ENCODE data around the gene CABCOCO1. TPM values are rescaled to one million over a fixed set of nuclear protein-coding genes. Genes with fewer than 3 reads are reported as not detected.

CABCOCO1 gene
- total and polyA plus RNA-seq, 4 donors, result 3.8 to 15.4 (median 10.1) TPM

DNA sequence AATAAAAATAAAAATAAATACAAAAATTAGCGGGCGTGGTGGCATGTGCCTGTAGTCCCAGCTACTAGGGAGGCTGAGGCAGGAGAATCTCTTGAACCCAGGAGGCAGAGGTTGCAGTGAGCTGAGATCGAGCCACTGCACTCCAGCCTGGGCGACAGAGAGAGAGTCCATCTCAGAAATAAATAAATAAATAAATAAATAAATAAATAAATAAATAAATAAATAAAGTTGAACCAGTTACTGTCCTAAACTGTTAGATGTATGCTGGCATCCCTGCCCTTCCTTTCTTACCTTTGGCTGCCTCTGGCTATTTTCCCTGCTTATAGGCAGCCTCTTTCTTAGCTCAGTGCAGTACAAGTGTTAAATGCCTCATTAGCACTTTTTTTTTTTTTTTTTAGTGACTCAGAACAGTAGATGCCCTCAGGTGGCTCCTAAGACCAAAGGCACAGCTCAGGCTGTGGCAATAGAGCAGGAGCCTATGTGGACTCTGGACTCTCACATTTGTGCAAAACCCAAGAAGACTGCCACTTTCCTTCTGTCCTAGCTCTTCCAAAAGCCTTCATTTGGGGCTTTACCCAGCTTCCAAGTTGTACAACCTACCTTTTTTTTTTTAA is 30.6 kb upstream of the CABCOCO1 start:
- no peak for ATAC-seq (ENCODE audit: insufficient read depth, low FRiP score)
- WGBS, 2 donors, result 92 to 95% methylated on average over 4 of the region's 4 CpGs
- no peak for DNase-seq

DNA sequence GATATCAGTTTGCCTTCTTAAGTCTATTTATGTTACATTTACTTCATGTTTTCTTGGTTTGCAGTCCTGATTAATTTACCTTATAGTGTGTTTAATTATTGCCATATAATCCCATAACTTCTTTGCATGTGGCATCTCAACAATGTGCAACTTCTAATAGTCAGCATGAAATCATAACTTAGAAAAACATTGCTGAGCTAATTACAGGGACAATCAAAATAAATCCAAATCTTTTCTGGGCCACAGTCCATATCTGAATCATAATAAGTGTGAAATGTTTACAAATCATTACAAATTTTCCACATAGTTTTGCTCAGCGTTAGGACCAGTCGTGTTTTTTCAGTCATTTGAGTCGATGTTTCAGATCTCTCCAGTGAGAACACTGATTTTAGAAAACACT is 29.1 kb upstream of the CABCOCO1 start:
- H3K4me1 ChIP-seq (ENCODE audit: control insufficient read depth in 5 of 5, insufficient read depth in 5 of 5, low read length in 5 of 5), result peaks cover 0 to 16% (median 6%) of the 10 kb centered on the region in 5 donors
- no peaks in the 10 kb centered on the region for H3K36me3 ChIP-seq (ENCODE audit: control insufficient read depth in 4 of 4, insufficient read depth in 4 of 4, low read length in 4 of 4)
- DNase-seq, result peak in 2 of 3 donors; percentile 46 to 54
- TF ChIP-seq CTCF (IDR thresholded peaks at IDR 0.05; ENCODE audit: control extremely low read depth, extremely low read depth), result no peak
- no peaks in the 10 kb centered on the region for H3K9me3 ChIP-seq (ENCODE audit: control insufficient read depth in 4 of 4, insufficient read depth in 3 of 4, low read length in 3 of 4)
- H3K27ac ChIP-seq (ENCODE audit: low read depth in 1 of 2, low read length in 1 of 2), result no peak overlapping the region
- 39 to 79% methylated on average over 3 of the region's 3 CpGs for WGBS, 2 donors
- no peaks in the 10 kb centered on the region for H3K27me3 ChIP-seq (ENCODE audit: control insufficient read depth in 3 of 3, insufficient read depth in 3 of 3, low read length in 2 of 3)
- H3K4me3 ChIP-seq, result no peak overlapping the region
- H3K9ac ChIP-seq (ENCODE audit: insufficient read depth in 1 of 2, low read length in 2 of 2), result no peak overlapping the region
- no peak for ATAC-seq (ENCODE audit: insufficient read depth, low FRiP score)

More for the DNA sequence above, 30.6 kb upstream of the CABCOCO1 start:
- Histone ChIP-seq H3K9me3 (ENCODE audit: control insufficient read depth in 4 of 4, insufficient read depth in 3 of 4, low read length in 3 of 4) (no peaks in the 10 kb centered on the region), H3K36me3 (ENCODE audit: control insufficient read depth in 4 of 4, insufficient read depth in 4 of 4, low read length in 4 of 4) (no peaks in the 10 kb centered on the region), H3K27me3 (ENCODE audit: control insufficient read depth in 3 of 3, insufficient read depth in 3 of 3, low read length in 2 of 3) (no peaks in the 10 kb centered on the region), H3K4me3 (no peak overlapping the region), H3K4me1 (ENCODE audit: control insufficient read depth in 5 of 5, insufficient read depth in 5 of 5, low read length in 5 of 5) (peaks cover 0 to 16% (median 10%) of the 10 kb centered on the region in 5 donors), H3K27ac (ENCODE audit: low read depth in 1 of 2, low read length in 1 of 2) (no peak overlapping the region), H3K9ac (ENCODE audit: insufficient read depth in 1 of 2, low read length in 2 of 2) (no peak overlapping the region)
- TF ChIP-seq CTCF (IDR thresholded peaks at IDR 0.05; ENCODE audit: control extremely low read depth, extremely low read depth), result no peak

DNA sequence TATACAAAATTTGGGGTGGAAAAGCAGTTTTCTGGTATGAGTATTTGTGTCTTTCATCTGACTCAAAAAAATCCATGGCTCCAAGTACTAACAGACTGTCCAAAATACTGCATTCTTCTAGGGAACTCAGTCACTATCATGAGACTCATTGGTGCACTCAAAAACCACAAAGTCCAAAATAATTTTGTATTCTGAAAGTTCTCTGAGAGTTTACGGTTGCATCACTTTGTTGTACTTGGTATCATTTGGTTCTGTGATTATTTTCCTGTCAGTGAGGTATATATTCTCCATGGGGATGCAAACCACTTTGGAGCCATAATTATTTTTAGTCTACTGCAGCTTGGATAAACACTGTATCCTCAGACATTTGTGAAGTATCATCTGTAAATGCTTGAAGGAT is 28.0 kb upstream of the CABCOCO1 start:
- H3K27me3 ChIP-seq (ENCODE audit: control insufficient read depth in 3 of 3, insufficient read depth in 3 of 3, low read length in 2 of 3), result no peaks in the 10 kb centered on the region
- no peak overlapping the region for H3K9ac ChIP-seq (ENCODE audit: insufficient read depth in 1 of 2, low read length in 2 of 2)
- H3K36me3 ChIP-seq (ENCODE audit: control insufficient read depth in 4 of 4, insufficient read depth in 4 of 4, low read length in 4 of 4), result no peaks in the 10 kb centered on the region
- H3K4me1 ChIP-seq (ENCODE audit: control insufficient read depth in 5 of 5, insufficient read depth in 5 of 5, low read length in 5 of 5), result peaks cover 0 to 9% (median 0%) of the 10 kb centered on the region in 5 donors
- no peak overlapping the region for H3K27ac ChIP-seq (ENCODE audit: low read depth in 1 of 2, low read length in 1 of 2)
- DNase-seq (no peak), ATAC-seq (ENCODE audit: insufficient read depth, low FRiP score) (no peak)
- H3K9me3 ChIP-seq (ENCODE audit: control insufficient read depth in 4 of 4, insufficient read depth in 3 of 4, low read length in 3 of 4), result no peaks in the 10 kb centered on the region
- no peak for TF ChIP-seq CTCF (IDR thresholded peaks at IDR 0.05; ENCODE audit: control extremely low read depth, extremely low read depth)
- no peak overlapping the region for H3K4me3 ChIP-seq
- 81 to 93% methylated on average over 1 of the region's 1 CpG for WGBS, 2 donors

DNA sequence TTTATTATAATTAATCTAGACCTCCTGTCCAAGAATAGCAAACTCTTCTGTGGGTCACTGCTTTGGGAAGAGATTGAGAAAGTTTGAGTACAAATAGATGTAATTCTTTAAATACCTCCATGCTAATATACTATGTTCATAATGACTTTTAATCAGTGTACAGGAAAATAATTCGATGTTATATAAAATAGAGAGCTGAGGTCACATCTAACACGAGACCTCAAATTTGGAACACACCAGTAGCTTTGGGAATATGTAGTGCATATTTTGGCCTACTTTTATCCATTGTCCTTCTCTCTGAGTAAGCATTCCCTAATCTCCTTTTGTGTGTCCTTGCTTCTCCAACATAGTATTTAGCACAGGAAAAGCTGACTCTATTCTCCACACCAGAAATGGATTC is 27.3 kb upstream of the CABCOCO1 start:
- no peak overlapping the region for H3K9ac ChIP-seq (ENCODE audit: insufficient read depth in 1 of 2, low read length in 2 of 2)
- ATAC-seq (ENCODE audit: insufficient read depth, low FRiP score) (no peak), DNase-seq (no peak)
- no peak overlapping the region for H3K4me3 ChIP-seq
- TF ChIP-seq CTCF (IDR thresholded peaks at IDR 0.05; ENCODE audit: control extremely low read depth, extremely low read depth), result no peak
- H3K4me1 ChIP-seq (ENCODE audit: control insufficient read depth in 5 of 5, insufficient read depth in 5 of 5, low read length in 5 of 5), result peaks cover 0 to 9% (median 0%) of the 10 kb centered on the region in 5 donors
- WGBS, 2 donors, result 88 to 92% methylated on average over 2 of the region's 2 CpGs
- no peak overlapping the region for H3K27ac ChIP-seq (ENCODE audit: low read depth in 1 of 2, low read length in 1 of 2)
- no peaks in the 10 kb centered on the region for H3K36me3 ChIP-seq (ENCODE audit: control insufficient read depth in 4 of 4, insufficient read depth in 4 of 4, low read length in 4 of 4)
- no peaks in the 10 kb centered on the region for H3K27me3 ChIP-seq (ENCODE audit: control insufficient read depth in 3 of 3, insufficient read depth in 3 of 3, low read length in 2 of 3)
- H3K9me3 ChIP-seq (ENCODE audit: control insufficient read depth in 4 of 4, insufficient read depth in 3 of 4, low read length in 3 of 4), result no peaks in the 10 kb centered on the region

Data from lung (tissue), 12 donors.